ENCODE results near the gene CLHC1.
"Not testable (repeated sequence)": the region's sequence is repeated elsewhere in the genome, so short reads cannot be mapped to it uniquely, and the experiment has no call there.

Gene CLHC1

DNA sequence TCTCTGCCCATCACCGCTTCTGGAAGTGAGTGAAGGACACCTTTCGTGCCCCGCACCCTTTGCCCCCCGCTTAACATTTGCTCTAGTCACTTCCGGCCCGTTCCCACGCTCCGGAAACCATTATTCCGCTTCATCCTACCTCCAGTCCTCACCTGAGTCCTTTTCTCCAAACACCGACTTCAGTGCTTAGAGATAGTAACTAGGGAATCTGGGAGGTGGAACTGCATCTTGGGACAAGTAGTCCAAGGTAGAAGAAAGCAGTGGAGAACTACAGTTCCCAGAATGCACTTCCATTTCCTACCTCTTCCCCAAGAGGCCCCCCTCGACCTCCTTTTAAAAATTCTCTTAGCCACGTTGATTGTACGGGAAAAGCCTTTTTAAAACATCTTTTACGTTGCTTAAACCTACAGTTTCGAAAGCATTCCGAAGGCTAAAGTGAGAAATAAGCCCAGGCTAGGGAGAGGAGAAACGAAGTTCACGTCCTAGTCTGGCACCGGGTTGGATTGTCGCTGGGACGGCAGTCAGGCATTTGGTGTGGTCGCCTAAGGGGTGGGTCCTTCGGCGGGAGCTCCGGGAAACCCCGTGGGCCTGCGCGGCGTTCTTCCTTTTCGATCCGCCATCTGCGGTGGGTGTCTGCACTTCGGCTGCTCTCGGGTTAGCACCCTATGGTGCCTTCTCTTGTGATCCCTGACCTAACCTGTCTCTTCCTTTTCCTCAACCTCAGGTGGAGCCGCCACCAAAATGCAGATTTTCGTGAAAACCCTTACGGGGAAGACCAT is at the start of gene CLHC1, which contains the start of gene RPS27A:
Gene CLHC1 (minus strand): TSS at position 210 of the 779 bp plus-strand sequence. CDS start 9,882 bp downstream, outside the sequence.
Gene RPS27A (plus strand): TSS at position 605 of the 779 bp plus-strand sequence. CDS start 137 bp downstream, at position 742.
- peak; percentile 94 for DNase-seq

DNA sequence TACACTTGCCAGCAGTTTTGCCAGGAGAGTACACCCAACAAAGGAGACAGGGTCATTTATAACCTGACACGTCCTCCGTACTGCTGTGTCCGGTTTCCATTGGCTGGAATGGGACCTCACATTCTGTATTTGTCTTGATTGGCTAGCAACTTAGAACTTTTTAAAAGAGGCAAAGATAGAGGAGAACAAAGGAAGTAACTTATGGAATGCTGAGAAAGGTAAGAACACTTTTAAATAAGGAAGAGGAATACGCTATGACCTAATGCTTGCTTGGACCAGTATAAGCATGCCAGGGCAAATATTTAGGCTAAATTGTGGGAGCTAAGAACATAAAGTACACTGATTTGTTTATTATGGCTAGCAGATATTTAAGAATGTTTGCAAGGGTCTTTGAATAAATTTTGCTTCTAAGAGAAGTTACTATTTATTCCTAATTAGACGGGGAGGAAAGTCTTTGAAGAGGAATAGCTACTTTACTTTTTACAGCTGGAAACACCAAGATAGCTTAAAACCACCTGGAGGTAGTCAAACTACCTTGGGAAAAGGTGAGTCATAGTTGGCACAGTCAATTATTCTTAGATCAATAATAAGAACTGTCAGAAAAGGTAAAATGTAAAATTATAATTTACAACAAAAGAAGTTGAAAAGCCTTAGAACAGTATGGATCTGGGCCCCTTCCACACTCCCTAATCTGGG is 48.9 kb upstream of the CLHC1 start:
- not testable (repeated sequence) for DNase-seq

DNA sequence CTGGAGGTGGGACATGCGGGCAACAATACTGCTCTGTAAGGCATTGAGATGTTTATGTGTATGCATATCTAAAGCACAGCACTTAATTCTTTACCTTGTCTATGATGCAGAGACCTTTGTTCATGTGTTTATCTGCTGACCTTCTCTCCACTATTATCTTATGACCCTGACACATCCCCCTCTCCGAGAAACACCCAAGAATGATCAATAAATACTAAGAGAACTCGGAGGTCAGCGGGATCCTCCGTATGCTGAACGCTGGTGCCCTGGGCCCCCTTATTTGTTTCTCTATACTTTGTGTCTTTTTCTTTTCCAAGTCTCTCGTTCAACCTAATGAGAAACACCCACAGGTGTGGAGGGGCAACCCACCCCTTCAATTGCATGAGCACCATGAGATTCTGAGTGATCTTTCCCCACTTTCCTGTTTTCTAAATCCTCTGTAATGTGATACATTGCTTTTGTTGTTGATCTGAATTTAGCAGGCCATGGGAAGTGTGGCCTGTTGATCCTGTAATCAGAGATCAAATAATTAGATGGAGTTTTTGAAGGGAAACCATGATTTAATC is 47.8 kb upstream of the CLHC1 start:
- DNase-seq = not testable (repeated sequence)

DNA sequence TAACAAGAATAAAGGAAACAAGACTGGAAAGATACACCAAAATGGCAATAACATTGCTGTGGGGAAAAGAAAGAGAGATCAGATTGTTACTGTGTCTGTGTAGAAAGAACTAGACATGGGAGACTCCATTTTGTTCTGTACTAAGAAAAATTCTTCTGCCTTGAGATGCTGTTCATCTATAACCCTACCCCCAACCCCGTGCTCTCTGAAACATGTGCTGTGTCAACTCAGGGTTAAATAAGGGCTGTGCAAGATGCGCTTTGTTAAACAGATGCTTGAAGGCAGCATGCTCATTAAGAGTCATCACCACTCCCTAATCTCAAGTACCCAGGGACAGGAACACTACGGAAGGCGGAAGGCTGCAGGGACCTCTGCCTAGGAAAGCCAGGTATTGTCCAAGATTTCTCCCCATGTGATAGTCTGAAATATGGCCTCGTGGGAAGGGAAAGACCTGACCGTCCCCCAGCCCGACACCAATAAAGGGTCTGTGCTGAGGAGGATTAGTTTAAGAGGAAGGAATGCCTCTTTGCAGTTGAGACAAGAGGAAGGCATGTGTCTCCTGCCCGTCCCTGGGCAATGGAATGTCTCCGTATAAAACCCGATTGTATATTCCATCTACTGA is 47.2 kb upstream of the CLHC1 start:
- not testable (repeated sequence) for DNase-seq

DNA sequence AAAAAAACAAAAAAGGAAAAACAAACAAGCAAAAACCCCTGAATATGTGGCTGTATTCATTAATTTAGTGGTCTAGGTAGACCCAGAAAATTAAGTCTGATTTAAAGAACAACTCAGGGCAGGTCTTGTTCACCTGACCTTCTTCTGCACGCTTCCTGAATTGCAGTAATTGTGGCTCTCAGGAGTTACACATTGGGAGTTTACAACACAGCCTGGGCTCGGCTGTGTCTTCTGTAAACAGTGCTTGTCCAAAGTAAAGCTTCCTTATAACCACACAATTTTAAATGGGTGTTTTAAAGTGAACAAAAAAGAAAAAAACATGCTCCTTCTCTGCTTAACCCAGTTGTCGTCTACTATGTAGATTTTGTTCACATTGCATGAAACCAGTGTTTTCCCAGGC is 45.2 kb upstream of the CLHC1 start:
- DNase-seq = no peak

DNA sequence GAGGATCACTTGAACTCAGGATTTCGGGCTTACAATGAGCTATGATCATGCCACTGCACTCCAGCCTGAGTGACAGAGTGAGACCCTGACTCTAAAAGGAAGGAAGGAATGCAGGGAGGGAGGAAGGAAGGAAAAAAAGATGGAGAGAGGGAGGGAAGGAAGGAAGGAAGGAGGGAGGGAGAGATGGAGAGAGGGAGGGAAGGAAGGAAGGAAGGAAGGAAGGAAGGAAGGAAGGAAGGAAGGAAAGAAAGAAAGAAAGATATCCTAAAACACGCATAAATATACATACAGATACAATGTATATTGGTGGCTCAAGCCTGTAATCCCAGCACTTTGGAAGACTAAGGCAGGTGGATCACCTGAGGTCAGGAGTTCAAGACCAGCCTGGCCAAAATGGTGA is 42.3 kb upstream of the CLHC1 start:
- DNase-seq = not testable (repeated sequence)

DNA sequence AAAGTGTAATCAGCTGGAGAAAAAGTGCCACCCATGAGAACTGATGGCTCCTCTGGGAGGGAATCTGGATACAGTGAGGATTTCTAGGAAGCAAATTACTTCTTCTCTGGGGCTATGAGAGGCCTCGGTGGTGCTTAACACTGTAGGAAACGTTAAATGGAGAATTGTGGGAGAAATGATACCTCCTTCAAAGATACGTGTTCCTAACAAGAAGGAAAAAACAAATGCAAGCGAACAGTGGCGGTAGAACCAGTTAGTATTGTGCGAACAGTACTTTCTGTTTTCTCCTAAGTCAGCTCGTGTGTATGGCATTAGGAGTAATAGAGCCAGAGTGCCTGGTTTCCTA is 37.5 kb upstream of the CLHC1 start:
- no peak for DNase-seq

DNA sequence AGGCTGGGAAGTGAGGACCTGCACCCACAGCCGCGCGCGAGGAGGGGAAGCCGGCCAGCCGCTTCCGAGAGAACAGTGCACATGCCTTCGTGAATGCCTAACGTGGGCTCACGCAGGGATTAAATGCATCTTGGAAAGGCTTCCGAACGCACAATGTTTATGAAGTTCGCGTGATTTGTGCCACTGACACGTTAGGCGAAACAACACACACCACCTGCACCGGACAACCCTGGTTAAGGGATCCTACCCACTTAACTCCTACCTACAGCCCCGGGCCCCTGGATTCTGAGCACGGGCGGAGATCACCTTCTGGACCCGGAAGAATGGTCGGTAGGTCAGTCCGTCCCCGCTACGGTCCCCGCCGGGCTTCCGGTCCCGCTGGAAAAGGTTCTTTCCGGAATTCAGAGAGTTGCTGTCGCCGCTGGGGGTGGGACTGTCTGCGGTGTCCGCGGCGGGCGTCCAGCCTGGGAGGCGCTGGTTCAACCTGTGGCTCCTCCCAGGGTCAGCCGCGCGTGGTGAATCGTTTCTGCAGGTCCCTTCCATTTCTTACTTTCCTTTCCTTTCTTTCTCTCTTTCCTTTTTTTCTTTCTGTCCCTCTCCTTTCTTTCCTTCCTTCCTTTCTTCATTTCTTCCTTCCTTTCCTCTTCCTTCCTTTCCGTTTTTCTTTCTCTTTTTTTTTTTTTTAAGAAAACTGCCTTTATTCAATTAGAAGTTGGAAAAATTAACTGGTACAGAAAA is 37.0 kb upstream of the CLHC1 start, which contains the start of gene MTIF2:
Gene MTIF2 (minus strand): TSS at position 325 of the 738 bp plus-strand sequence. CDS start 5,373 bp downstream, outside the sequence.
- DNase-seq = peak; percentile 87

DNA sequence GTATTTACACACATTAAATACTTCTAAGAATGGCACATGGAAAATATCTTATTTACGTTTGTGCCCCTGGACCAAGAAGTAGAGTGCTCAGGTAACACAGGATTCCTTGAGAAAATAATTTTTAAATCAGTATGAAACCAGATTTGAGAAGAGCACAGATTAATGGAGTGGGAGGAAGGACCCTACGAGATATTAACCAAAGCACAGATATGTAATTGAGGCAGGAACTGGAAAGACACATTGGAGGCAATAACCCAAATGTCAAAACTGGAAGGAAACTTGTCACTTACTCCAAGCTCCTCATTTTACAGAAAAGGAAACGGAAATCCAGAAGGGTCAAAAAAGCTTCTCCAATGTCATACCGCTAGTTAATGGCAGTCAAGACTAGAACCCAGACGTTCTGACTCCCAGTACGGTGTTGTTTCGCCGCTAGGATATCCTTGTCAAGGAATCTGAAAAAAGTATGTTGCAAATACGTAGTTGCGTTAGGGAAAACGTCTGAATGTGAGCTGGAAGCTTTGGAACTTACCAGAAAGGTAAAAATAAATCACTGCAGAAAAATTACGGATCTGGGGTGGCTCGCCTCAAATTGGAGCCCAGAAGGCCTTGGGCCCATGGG is 36.3 kb upstream of the CLHC1 start:
- DNase-seq = no peak

DNA sequence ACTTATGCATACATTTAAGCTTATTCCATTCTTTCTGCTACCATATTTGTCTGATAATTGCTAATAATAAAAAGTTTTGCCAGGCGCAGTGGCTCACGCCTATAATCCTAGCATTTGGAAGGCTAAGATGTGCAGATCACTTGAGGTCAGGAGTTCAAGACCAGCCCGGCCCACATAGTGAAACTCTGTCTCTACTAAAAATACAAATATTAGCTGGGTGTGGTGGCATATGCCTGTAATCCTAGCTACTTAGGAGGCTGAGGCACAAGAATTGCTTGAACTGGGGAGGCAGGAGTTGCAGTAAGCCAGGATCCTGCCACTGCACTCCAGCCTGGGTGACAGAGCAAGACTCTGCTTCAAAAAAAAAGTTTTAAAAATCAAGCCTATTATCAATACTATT is 27.5 kb upstream of the CLHC1 start:
- DNase-seq = not testable (repeated sequence)

DNA sequence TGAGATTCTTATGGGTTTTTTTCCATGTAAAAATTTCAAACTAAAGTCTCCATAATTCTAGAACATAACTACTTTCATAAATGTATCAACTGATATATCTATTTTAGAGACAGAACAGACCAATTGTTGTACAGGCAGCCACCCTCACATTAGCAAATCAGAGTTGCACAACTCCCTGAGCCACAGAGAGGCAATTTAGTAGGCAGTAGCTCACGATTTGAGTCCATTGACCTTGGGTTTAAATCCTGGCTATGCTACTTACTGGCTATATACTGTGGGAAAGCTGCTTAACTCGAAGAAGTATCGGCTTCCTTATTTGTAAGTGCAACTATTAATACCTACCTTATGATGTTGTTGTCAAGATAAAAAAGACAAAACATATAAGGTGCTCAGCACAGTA is 20.7 kb upstream of the CLHC1 start:
- DNase-seq = no peak

DNA sequence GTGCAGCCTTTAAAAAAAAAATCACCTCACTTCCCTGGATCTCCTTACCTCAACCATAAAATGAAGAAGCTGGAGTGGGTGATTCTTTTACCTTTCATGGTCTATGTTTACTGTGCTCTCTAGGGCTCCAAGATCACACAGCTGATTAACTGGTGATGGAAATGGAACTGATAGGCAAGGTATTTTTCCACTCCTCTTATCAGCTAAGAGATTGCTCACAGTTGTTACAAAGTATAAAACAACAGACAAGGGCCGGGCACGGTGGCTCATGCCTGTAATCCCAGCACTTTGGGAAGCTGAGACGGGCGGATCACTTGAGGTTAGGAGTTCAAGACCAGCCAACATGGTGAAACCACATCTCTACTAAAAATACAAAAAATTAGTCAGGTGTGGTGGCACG is 14.9 kb upstream of the CLHC1 start:
- no peak for DNase-seq

DNA sequence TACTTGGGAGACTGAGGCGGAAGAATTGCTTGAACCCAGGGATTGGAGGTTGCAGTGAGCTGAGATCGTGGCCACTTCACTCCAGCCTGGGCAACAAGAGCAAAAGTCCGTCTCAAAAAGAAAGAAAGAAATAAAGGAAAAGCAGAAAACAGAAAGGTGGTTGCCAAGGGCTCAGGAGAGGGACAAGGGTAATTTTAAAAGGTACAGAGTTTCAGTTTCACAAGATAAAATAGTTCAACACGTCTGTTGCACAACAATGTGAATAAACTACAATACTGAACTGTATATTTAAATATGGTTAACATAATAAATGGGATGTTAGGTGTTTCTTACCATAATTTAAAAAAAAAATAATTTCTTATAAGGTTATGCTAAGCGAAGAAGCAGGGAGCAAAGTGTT is 13.3 kb upstream of the CLHC1 start:
- no peak for DNase-seq

DNA sequence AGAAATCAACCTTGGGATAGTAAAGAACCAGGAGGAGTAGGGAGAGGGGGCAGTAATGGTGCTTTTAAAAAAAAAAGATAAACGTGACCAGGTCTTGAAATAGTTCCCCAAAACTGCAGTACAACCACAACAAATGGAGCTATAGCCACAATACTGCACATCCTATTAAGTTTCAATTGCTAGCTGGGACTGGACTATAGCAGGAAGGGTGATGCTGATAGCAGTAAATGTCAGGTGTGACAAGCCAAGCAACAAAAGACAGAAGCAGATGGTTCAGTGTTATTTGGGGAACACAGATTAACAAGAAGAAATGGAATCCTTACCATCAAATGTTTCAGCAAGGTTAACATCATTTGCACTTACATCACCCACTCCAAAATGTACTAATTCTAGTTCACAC is 10.5 kb upstream of the CLHC1 start:
- no peak for DNase-seq

DNA sequence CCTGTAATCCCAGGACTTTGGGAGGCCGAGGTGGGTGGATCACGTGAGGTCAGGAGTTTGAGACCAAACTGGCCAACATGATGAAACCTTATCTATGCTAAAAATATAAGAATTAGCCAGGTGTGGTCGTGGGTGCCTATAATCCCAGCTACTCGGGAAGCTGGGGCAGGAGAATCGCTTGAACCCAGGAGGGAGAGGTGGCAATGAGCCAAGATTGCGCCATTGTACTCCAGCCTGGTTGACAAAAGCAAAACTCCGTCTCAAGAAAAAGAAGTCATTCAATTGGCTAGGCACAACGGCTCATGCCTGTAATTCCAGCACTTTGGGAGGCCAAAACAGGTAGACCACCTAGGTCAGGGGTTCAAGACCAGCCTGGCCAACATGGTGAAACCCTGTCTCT is 9.5 kb upstream of the CLHC1 start:
- DNase-seq = not testable (repeated sequence)

DNA sequence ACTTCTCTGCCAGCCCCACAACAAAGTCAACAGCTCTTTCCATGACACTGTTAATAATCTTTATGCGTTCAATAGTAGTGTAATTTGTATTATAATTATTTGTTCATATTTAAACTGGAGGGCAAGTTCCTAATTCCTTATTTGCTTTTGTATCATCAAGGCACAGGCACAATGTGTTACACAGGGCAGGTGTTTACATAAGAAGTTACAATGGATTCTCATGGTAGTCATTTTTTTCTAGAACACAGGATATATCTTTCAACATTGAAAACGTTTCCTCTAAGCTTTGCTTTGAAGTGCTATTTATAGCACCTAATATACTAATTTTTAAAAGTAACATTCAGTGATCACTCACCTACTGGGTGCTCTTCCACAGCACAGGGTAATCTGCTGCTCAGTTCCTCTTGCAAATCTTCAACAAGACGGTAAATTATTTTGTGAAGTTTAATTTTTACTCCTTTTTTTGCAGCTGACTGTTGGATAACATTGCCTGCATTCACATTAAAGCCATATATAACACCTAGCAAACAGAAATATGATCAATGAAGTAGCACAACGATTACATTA is 7.6 kb upstream of the CLHC1 start:
- DNase-seq = no peak

DNA sequence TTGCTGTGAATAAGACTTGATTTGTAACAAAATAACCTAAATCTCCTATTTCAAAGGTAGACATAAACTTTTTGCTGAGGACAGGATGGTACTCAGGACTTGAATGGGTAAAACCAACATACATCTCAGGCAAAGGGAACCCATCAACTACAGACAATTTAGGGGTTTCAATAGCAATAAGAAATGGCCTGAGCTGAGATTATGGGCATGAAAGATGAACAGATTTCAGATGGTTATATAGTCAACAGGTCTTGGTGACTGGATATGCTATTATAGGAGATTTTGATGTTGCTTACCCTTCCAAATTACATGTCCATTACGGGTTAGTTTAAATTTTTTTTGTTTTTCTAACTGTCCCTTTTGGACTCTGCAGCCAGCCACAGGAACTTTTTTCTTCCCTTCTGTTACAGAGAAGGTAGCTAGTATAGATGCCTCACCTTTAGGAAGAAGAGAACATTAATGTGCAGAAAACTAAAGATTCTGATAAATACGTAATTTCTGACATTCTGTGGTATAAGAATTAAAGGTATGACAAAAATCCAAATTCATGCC is 5.0 kb upstream of the CLHC1 start:
- DNase-seq = no peak

DNA sequence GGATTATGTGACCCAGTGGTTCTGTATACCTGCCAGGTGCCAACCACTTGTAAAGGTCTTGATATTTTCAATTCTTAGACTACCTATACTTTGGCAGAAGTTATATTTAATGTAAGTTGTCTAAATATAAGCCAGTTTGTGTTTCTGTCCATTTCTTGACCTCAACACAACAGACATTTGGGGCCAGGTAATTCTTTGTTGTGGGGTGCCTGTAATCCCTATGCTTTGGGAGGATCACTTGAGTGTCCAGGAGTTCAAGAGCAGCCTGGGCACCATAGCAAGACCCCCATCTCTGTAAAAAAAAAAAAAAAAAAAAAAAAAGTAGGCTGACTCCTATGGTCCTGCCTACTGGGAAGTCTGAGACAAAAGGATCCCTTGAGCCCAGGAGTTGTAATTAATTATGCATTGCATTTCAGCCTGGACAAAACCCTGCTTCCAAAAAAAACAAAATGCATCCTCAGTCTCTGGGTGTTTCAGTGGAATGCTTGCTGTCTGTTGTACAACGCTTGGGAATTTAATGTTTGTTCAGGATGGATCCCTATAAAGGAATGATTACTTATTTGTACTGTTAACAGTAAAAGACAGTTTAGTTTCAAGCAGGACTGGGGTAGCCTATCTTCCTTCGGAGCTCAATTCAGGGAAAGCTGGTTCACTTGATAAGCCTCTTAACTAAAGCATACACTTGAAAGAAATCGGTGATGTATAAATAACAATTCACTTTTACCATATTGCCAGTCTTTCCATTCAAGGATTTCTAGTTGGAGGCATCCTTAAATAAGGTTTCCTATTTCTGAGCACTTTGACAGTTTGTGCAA is 3.8 kb upstream of the CLHC1 start:
- no peak for DNase-seq

DNA sequence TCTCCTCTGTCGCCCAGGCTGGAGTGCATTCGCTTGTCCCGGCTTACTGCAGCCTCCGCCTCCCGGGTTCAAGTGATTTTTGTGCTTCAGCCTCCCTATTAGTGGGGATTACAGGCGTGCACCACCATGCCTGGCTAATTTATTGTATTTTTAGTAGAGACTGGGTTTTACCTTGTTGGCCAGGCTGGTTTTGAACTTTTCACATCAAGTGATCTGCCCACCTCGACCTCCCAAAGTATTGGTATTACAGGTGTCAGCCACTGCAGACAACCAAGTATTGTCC is 1.5 kb upstream of the CLHC1 start:
- DNase-seq = no peak

DNA sequence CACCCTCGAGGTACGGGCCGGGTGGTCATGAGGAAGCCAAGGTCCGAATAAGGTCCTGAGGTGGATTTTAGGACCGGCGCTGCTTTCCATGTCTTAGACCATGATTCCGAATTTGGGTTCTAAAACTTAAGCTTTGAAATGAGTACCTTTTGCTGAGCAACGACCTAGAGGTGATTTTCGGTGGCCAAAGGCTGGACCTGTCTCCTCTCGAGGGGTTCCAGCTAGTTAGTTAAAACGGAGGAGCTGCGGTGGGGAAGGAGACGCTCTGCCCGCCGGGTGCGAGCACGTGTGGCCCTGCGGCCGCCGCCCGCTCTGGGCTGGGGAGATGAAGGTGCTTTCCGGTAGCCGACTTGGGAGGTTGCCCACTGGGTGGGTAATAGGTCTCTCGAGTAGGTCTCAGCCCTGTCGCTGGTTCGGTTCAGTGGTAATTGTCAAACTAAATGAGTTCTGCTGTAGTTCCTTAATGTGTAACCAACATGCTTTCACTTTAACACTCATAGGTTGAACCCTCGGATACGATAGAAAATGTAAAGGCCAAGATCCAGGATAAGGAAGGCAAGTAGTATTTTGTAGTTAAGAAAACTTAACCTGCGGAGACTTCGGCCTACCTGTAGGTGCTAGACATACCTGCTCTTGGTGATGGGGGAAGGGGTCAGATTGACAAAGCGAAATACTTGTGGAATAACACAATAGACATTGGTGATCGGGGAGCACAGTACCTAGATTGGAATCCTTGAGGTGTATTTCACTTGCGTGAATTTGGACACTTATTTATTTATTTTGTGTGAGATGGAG is 967 bp upstream of the CLHC1 start:
- peak; percentile 48 for DNase-seq

Measured in CD4-positive, alpha-beta T cell treated with Interleukin-6 for 4 hours (primary cell).